ENCODE measurements around the gene THADA.

Gene THADA

DNA sequence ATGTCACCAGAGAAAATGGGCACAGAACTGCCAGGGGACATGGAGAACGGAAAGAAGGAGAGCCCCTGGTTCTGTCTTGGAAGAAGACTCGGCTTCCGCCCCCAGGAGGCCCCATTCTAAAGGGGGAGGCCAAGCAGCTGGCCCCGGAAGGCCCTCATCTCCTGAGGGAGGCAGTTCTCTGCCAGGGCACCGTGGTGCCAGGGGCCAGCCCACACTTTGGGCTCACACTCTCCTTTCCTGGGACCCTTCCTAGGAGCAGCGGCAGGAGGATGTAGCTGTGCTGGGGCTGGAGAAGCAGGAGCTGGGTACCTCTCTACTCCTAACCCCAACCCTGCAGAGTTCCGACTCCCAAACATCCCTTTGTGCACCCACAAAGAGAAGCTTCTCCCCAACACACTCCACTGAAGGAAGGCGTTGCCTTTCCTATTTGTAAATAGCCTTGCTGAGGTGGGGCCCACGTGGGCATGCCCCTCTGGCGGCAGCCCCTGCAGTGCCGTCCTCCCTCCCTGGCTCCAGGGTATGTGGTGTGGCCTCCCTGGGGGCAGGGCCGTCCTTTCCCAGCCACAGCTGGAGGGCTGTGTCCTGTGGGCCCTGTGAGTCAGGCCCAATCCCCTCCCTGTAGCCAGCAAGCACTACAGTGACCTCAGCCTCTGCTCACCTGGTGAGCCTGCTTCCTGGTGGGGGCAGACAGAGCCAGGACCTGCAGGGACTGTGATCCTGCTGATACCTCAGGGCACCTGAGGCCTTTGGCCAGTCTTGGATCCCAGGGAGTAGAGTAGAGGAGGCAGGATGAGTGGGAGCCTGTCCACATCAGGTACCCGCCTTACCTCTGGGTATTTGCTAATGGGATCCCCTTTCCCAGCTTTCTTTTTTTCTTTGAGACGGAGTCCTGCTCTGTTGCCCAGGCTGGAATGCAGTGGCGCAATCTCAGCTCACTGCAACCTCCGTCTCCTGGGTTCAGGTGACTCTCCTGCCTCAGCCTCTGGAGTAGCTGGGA is 396.0 kb downstream of the THADA start:
- in situ Hi-C loops (cut with HindIII; ENCODE audit: low sequenced_read_pairs) = no loop called here

DNA sequence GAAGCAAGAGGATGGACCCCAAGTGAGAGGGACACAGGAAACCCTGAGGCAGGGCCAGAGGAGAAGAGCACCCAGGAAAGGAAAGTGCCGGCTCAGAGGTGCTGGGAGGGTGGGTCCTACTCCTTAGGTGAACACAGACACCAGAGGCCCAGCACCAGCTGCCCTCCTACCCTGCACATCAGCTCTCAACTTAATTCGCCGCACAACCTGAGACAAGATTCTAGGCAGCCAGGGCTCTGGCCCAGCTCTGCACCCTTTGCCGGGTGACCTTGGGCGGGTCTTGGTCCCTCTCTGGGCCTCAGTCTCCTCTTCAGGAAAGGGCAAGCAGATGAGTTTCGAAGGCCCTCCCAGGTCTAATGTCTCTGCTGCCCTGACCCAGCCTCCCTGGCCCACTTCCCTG is 397.6 kb downstream of the THADA start:
- in situ Hi-C loops (cut with HindIII; ENCODE audit: low sequenced_read_pairs) = no loop called here

DNA sequence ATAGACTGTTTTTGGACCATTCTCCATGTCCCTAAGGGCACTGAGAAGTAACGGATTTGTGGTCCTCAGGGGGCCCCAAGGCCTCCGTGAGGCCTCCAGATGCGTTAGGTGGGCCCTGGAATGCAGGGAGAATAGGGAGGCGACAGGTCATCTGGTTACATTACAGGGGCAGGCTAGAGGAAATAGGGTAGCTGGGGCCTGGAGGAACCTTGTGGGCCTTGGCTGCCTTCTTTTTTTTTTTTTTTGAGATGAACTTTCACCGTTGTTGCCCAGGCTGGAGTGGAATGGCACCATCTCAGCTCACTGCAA is 398.3 kb downstream of the THADA start:
- in situ Hi-C loops (cut with HindIII; ENCODE audit: low sequenced_read_pairs) = no loop called here

DNA sequence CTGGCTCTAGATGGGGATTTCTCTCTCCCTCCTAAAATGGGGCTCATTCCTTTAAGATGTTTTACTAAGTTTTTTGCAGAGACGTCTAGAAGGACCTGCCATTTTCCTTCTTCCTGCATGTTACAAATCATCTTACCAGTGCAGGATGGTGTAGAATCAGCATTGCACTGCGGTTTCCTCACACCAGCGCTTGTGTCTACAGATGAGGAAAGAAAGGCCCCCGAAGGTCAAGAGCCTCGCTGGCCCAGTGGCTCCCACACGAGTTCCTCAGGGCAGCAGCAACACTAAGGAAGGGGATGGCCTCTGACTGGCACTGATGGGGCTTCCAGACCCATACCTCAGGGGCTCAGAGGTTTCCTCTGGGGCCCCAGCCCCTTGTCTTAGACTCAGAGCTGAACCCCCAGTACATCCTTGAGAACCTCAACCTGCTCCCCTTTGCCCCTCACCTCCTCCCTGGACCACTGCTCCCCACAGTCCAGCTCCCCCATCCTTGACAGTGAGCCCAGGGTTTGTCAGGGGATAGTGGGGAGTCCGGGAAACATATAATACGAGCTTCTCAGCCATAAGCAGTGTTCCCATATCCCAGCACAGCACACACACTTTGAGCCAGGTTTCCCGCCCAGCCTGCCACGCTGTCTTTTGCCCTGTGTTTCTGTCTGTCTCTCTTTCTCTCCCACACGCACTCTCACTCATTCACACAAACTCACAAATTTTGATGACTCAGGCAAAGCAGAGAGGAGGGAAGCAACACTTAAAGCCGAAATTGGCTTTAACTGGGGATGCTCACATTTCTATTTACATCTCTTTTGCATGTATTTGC is 398.9 kb downstream of the THADA start:
- in situ Hi-C loops (cut with HindIII; ENCODE audit: low sequenced_read_pairs) = no loop called here

DNA sequence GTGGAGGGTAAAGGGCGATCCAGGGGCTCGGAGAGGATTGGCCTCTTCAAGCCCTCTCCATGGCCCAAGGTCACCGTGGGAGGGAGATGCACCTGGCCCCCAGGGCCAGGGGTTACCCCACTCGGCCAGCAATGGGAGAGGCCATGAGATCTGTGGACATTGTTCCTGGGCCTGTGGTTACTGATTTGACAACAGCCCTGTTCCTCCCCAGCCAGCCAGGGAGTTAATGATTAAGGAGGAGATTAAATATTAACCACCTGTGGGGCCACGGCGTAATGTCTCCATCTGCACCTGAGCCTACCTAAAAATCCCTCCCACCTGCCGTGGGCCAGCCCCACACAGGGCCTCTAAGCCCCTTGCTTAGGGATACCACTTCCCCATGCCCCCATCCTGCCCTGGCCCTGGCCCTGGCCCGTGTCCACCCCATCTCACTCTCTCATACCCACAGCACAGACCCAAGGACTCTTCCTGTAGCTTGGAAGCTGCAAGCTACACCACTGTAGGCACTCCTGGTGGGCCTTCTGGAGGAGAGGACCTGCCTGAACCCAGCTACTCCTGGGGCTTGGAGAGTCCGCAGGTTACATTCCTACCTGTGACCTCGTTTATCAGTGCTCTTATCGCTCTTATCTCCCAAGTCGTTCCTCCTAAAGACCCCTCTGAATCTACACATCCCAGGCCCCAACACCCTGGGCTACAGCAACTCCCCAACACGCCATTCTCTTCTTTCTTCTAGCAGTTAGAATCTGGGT is 401.5 kb downstream of the THADA start:
- in situ Hi-C loops (cut with HindIII; ENCODE audit: low sequenced_read_pairs) = no loop called here

DNA sequence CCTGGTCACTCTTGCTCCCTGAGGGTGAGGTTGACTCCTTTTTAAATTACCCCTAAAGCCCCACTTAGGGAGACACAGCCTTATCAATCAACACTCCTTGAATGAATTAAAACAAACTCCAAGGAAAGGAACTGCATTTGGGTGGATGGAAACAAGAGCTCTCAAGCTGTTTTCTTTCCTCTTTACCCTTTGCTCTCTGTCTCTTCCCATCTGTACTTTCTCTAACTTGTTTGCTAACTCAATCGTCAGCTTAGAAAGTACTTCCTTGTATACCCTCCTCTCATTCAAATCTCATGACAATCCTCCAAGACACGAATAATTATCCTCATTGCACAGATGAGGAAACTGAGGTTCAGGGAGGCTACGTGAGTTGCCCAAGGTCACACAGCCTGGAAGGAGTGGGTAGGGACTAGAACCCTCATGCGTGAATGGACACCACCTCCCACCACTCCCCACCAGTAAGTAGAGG is 402.2 kb downstream of the THADA start:
- in situ Hi-C loops (cut with HindIII; ENCODE audit: low sequenced_read_pairs) = no loop called here

DNA sequence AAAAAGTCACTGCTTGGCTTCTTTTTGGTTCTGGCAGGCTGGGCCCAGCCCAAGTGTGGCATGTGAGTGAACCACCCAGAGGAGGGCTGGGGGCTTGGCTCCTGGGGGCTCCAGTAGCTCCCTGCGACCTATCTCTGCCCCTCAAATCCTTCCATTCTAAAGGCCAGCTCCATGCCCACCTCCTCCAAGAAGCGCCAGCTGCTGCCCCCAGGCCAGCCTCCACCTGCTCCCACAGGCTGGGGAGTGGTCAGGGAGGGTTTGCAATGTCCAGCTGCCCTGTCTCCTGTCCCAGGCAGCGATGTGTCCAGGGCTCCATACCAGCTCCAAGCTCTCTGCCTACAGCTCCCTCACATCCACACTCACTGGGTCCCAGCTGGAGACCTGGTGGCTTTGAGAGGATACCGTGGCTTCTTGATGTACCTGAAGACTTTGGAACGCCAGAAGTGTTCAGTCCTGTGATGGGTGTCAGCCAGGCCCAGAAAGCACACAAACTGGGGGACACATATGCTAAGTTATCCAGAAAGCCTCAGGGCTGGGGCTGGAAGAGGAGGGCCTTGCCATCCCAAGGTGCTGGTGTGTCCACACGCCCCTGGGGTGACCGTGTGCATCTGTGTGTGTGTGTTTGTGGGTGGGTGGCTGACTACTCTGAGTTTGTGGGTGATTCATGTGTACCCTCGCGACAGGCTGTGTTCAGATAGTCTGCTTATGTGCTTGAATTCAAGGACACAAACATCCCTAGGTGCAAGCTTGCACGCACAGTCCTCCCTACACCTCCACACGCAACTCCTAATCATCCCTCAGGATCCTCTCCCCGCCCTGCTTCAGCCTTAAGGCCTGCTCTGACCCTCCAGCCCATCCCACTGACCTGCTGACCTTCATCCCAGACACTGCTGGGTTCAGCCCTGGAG is 402.8 kb downstream of the THADA start:
- in situ Hi-C loops (cut with HindIII; ENCODE audit: low sequenced_read_pairs) = no loop called here

DNA sequence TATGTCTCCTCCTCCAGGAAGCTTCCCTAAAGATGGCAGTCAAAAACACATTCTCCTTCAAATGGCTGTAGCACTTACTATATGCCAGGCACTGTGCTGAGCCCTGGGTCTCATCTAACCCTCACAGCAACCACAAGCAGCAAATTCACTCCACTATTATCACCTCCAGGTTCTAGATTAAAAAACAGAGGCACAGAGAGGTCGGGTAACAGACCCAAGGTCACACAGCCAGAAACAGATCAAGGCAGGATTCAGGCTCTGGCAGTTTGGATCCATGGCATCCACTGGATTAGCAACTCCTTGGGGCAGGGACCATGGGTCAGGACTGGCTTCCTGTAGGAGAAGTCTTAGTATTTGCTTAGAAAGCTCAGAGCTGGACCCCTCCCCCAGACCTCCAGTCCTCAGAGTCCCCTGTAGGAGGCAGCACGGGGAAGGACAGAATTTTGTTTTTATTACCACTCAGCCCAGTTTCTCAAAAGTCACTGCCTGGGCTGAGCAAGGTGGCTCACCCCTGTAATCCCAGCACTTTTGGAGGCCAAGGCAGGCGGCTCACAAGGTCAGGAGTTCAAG is 403.8 kb downstream of the THADA start:
- in situ Hi-C loops (cut with HindIII; ENCODE audit: low sequenced_read_pairs) = no loop called here

DNA sequence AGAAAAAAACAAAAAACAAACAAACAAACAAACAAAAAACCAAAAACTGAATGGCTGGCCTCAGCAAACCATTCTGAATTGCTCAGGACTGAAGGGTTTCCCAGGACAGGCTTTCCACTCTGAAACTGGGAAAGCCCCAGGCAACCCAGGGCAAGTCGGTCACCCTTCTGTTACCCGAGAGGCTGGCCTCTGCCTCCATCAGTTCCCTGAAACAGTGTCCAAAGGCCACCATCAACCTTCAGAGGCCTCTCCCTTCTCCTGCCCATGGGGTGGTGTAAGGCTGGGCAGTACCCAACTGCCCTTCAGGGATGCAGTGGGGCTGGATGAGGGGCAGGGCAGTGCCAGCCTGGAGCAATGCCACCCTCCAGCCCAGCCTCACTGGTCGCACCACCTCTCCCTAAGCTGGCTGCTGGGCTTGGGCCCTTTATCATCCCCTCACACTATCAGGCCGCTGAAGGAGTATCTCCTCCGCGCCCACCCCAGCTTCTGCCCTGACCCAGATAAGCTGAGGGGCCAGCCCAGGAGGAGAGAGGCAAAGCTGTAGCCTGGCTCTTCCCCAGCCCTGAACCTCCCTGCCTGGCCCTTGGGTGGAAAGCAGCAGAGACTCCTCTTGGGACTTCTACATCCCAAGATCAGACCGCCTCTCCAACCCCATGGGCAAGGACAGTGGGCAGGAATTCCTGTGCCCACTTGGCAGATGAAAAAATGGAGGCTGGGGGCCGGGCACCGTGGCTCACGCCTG is 405.4 kb downstream of the THADA start:
- in situ Hi-C loops (cut with HindIII; ENCODE audit: low sequenced_read_pairs) = no loop called here

DNA sequence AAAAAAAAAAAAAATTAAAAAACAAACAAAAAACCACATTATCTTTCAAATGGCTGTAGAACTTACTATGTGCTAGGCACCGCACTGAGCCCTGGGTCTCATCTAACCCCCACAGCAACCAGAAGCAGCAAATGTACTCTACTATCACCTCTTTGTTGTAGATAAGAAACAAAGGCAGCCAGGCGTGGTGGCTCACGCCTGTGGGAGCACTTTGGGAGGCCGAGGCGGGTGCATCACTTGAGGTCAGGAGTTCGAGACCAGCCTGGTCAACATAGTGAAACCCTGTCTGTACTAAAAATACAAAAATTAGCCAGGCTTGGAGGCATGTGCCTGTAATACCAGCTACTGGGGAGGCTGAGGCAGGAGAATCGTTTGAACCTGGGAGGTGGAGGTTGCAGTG is 406.0 kb downstream of the THADA start:
- in situ Hi-C loops (cut with HindIII; ENCODE audit: low sequenced_read_pairs) = loop anchor here (5.0 kb wide), 1 partner anchor 378 kb away; no protein-coding TSS in a partner anchor

DNA sequence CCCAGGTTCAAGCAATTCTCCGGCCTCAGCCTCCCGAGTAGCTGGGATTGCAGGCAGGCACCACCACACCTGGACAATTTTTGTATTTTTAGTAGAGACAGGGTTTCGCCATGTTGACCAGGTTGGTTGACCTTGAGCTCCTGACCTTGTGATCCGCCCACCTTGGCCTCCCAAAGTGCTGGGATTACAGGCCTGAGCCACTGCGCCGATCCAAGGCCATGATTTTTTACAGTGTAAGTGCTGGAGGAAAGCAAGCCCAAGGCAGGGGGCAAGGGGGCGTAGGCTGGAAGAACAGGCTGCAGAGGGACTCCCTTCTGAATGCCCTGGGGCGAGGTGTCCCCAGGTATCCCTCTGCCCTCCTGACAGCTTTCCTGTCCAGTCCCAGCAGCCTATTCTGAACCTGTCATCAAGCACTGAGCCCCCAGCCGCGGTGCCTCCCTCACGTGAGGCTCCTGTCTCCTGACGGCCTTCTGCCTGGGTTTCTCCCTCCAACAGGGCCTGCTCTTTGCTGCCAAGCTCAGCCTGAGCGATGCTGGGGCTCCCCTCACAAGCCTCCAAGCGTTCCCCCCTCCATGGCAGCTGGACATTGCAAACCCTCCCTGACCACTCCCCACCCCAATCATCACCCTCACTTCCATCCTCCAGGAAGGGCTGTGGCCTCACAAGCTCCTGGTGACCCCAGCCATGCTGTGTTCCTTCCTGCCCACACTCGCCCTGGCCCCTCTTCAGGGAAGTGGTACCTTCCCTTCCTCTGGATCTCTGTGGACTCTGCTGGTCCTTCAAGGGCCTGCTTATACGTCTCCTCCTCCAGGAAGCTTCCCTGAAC is 407.1 kb downstream of the THADA start:
- in situ Hi-C loops (cut with HindIII; ENCODE audit: low sequenced_read_pairs) = loop anchor here (5.0 kb wide), 1 partner anchor 376 kb away; no protein-coding TSS in a partner anchor

DNA sequence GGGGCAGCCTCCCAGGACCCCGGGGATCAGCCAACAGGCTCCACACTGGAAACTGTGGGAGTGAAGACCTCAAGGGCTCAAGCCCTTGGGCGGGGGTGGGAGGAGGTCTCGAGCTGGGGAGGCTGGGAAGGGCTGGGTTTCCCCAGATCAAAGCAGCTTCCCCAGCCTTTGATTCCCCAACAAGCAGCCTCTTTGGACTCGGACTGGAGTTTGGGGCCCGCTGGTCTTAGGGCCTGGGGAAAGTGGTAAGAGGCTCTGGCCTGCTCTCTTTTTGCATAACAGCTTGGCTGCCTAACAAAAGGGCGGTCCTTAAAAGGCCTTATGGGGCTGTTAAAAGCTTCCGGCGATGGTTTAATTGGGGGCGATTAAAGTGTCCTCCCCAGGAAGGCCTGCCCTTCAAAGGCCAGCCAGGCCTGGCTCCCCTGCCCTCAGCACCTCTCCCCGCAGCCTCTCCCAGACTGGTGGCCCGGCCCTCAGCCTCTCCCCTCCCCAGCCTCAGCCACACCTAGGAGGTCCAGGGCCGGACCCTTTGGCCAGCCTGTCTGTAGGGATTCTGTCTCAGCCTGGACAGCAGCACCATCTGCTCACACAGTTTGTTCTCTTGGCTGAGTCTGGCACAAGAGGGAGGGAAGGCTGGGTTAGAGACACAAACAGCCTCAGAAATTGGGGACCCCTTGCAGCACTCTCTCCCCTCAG is 409.0 kb downstream of the THADA start:
- in situ Hi-C loops (cut with HindIII; ENCODE audit: low sequenced_read_pairs) = loop anchor here (5.0 kb wide), 1 partner anchor 375 kb away; no protein-coding TSS in a partner anchor

DNA sequence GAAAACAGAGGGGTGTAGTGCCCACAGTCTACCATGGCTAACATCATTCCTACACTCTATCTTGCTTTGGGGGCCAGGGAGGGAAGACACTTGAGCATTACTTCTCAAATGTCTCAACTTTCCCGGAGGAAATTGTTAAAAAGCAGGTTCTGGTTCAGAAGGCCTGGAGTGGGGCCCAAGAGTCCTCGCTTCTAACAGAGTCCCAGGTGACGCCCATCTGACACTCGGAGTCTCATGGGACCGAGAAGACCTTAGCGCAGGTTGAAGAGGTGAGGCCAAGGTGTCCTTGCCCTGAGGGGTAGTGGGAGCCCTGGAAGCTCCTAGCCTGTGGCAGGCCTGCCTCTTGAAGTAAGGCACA is 409.5 kb downstream of the THADA start:
- in situ Hi-C loops (cut with HindIII; ENCODE audit: low sequenced_read_pairs) = loop anchor here (5.0 kb wide), 1 partner anchor 374 kb away; no protein-coding TSS in a partner anchor

DNA sequence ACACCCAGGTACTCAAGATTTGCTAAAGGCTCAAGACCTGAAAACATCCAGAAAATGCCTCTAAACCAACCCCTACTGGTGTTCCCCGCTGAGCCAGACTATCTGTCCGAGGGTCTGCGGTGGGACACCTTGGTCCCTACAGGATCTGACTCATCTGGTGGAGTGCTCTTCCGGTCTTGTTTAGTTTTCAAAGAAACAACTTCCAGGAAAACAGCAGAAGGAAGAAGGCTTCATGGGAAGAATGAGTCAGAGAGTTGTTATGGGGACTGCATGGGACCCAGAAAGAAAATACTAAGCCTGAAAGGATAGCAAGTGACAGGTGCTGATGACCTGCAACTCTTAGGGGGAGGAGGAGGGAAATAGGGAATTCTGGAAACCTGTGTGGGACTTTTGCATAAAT is 410.7 kb downstream of the THADA start:
- in situ Hi-C loops (cut with HindIII; ENCODE audit: low sequenced_read_pairs) = loop anchor here (5.0 kb wide), 1 partner anchor 373 kb away; no protein-coding TSS in a partner anchor

DNA sequence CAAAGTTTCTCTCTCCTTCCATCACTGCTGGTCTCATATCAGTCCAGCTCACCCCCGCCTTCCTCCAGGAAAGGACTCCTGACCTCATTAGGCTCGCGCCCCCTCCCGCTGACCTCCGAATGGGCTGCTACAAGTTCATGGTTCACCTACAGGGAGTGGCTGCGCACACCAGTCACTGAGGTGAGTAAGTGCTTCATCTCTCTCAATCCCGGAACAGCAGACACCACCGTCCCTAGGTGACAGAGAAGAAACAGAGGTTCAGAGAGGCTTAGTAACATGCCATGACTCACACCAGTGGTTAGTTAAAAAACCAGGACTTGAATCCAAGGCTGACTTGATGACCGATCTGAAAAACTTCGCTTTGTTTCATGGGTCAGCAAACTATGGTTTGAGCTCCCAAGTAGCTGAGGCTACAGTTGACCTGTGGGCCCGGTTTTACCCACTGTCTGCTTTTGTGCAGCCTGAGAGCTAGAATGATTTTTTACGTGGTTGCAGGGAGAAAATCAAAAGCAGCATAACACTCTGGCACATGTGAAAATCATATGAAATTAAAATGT is 411.4 kb downstream of the THADA start:
- in situ Hi-C loops (cut with HindIII; ENCODE audit: low sequenced_read_pairs) = no loop called here

DNA sequence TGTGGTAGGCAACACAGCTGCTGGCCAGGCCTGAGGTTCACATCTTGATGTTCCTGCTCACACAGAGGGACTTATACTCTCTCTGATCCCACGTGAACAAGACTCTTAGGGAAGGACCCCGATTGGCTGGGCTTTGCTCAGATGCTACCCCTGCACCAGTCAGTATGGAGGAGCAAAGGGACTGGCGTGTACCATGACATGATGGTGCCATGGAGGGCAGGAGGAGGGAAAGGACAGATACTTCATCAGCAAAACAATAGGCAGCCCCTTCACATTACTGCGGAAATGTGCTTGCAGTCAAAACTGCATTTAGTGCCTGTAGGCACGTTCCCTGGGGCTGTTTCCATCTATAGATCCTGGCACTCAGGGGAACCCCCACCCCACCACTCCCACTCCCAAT is 412.1 kb downstream of the THADA start:
- in situ Hi-C loops (cut with HindIII; ENCODE audit: low sequenced_read_pairs) = no loop called here

DNA sequence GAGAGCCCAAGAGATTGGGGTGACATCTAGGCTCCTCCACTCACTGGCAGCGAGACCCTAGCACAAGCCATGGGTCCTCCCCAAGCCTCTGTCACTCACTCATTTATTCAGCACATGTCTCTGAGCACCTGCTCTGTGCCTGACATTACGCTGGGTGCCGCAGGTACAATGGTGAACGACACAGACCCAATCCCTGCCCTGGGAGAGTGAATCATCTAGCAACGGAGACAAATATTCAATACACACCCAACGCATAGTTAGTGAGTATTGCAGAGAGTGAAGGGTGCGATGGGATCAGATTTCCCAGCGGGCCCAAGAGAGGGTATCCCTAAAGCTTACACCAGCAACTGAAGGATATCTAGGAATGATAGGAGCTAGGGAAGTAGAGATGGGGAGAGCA is 414.9 kb downstream of the THADA start:
- in situ Hi-C loops (cut with HindIII; ENCODE audit: low sequenced_read_pairs) = no loop called here

Measured in endothelial cell of hepatic sinusoid (primary cell).